Measurements from ENCODE around the gene CCDC175. TPM values are rescaled to one million over a fixed set of nuclear protein-coding genes. Genes with fewer than 3 reads are reported as not detected.
A peak's percentile ranks its signal among the peaks of the same experiment; 100 is the strongest.

CCDC175 gene
- total and polyA plus RNA-seq, 8 donors, result not detected

- 75 to 86% (median 79%) methylated on average over 3 of the region's 3 CpGs for WGBS, 5 donors
- peaks cover 0 to 15% (median 14%) of the 10 kb centered on the region in 4 donors for H3K36me3 ChIP-seq
- H3K4me1 ChIP-seq, result no peaks in the 10 kb centered on the region
- no peak overlapping the region for H3K27ac ChIP-seq
- intact Hi-C loops (cut with DNase I; ENCODE audit: low total_unique reads), result no loop called here
- TF ChIP-seq CTCF (IDR thresholded peaks at IDR 0.05) (no peak), POLR2A (IDR thresholded peaks at IDR 0.05) (no peak), POLR2AphosphoS5 (IDR thresholded peaks at IDR 0.05) (no peak), EP300 (IDR thresholded peaks at IDR 0.05) (no peak)
- H3K4me3 ChIP-seq, result no peak overlapping the region
- H3K9me3 ChIP-seq, result no peaks in the 10 kb centered on the region
- no peaks in the 10 kb centered on the region for H3K27me3 ChIP-seq
- no peak for DNase-seq
Measured at GRCh38 chr14:59507752-59508103, 68.9 kb downstream of the CCDC175 start.

- no peaks in the 10 kb centered on the region for H3K4me1 ChIP-seq
- DNase-seq, result peak; percentile 49 to 73
- H3K9me3 ChIP-seq, result no peaks in the 10 kb centered on the region
- H3K4me3 ChIP-seq, result no peak overlapping the region
- H3K27me3 ChIP-seq, result no peaks in the 10 kb centered on the region
- no peak overlapping the region for H3K27ac ChIP-seq
- H3K36me3 ChIP-seq, result peaks cover 0 to 15% (median 14%) of the 10 kb centered on the region in 4 donors
- TF ChIP-seq EP300 (IDR thresholded peaks at IDR 0.05) (no peak), POLR2A (IDR thresholded peaks at IDR 0.05) (no peak), POLR2AphosphoS5 (IDR thresholded peaks at IDR 0.05) (no peak), CTCF (IDR thresholded peaks at IDR 0.05) (peak in 5 of 7 experiments; percentile 31 to 59 (median 51))
- intact Hi-C loops (cut with DNase I; ENCODE audit: low total_unique reads), result no loop called here
Measured at GRCh38 chr14:59507063-59507751, 69.4 kb downstream of the CCDC175 start.

- Histone ChIP-seq H3K36me3 (peaks cover 4 to 38% (median 25%) of the 10 kb centered on the region in 4 donors), H3K4me3 (no peak overlapping the region), H3K27me3 (no peaks in the 10 kb centered on the region), H3K4me1 (peaks cover 0 to 9% (median 2%) of the 10 kb centered on the region in 4 donors), H3K27ac (no peak overlapping the region), H3K9me3 (no peaks in the 10 kb centered on the region)
- TF ChIP-seq POLR2A (IDR thresholded peaks at IDR 0.05), result no peak
- TF ChIP-seq CTCF (IDR thresholded peaks at IDR 0.05), result no peak
- TF ChIP-seq EP300 (IDR thresholded peaks at IDR 0.05), result no peak
- no peak for TF ChIP-seq POLR2AphosphoS5 (IDR thresholded peaks at IDR 0.05)
- DNase-seq, result no peak
- 72 to 92% (median 85%) methylated on average over 4 of the region's 4 CpGs for WGBS, 5 donors
- intact Hi-C loops (cut with DNase I; ENCODE audit: low total_unique reads), result no loop called here
Measured at GRCh38 chr14:59503256-59503655, 73.4 kb downstream of the CCDC175 start.

- no peak overlapping the region for H3K27ac ChIP-seq
- no peak for DNase-seq
- intact Hi-C loops (cut with DNase I; ENCODE audit: low total_unique reads), result no loop called here
- no peak overlapping the region for H3K4me3 ChIP-seq
- H3K9me3 ChIP-seq, result no peaks in the 10 kb centered on the region
- H3K4me1 ChIP-seq, result peaks cover 0 to 9% (median 2%) of the 10 kb centered on the region in 4 donors
- WGBS, 5 donors, result 36 to 52% (median 40%) methylated on average over 3 of the region's 3 CpGs
- no peaks in the 10 kb centered on the region for H3K27me3 ChIP-seq
- H3K36me3 ChIP-seq, result peaks cover 4 to 62% (median 48%) of the 10 kb centered on the region in 4 donors
- TF ChIP-seq CTCF (IDR thresholded peaks at IDR 0.05) (no peak), POLR2AphosphoS5 (IDR thresholded peaks at IDR 0.05) (no peak), POLR2A (IDR thresholded peaks at IDR 0.05) (no peak), EP300 (IDR thresholded peaks at IDR 0.05) (no peak)
Measured at GRCh38 chr14:59500732-59501131, 75.9 kb downstream of the CCDC175 start.
